ENCODE measurements around the gene SCGB1A1. TPM values are rescaled to one million over a fixed set of nuclear protein-coding genes. Genes with fewer than 3 reads are reported as not detected.

Gene SCGB1A1
- total RNA-seq, 1 donor from 2014 or later = not detected

DNA sequence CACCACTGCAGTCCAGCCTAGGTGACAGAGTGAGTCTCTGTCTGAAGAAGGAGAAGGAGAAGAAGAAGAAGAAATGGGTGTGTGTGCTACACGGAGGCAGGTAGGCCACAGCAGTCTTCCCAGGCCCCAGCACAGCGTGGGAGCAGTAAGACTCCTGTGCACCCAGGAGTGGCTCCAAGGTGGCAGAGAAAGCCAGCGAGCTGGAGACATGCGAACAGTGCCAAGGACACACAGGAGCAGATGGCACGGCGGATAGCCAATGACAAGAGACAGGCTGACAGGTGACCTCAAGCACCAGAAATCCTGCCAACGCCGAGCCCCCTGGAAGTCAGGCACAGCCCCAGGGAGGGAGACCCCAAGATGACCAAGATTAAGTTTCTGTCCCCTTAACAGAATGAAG, 9.0 kb upstream of the SCGB1A1 start:
- no peak for DNase-seq (ENCODE audit: low spot score in 2 of 2, unreplicated experiment in 2 of 2)
- Mint-ChIP-seq H3K27ac (no peak overlapping the region), H3K27me3 (ENCODE audit: low read depth) (no peaks in the 10 kb centered on the region), H3K4me3 (no peak overlapping the region), H3K4me1 (peaks cover 13% of the 10 kb centered on the region), H3K36me3 (no peaks in the 10 kb centered on the region), H3K9me3 (no peaks in the 10 kb centered on the region)
- TF ChIP-seq, protein P1, sequence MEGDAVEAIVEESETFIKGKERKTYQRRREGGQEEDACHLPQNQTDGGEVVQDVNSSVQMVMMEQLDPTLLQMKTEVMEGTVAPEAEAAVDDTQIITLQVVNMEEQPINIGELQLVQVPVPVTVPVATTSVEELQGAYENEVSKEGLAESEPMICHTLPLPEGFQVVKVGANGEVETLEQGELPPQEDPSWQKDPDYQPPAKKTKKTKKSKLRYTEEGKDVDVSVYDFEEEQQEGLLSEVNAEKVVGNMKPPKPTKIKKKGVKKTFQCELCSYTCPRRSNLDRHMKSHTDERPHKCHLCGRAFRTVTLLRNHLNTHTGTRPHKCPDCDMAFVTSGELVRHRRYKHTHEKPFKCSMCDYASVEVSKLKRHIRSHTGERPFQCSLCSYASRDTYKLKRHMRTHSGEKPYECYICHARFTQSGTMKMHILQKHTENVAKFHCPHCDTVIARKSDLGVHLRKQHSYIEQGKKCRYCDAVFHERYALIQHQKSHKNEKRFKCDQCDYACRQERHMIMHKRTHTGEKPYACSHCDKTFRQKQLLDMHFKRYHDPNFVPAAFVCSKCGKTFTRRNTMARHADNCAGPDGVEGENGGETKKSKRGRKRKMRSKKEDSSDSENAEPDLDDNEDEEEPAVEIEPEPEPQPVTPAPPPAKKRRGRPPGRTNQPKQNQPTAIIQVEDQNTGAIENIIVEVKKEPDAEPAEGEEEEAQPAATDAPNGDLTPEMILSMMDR (IDR thresholded peaks at IDR 0.05; ENCODE audit: unreplicated experiment) = no peak

DNA sequence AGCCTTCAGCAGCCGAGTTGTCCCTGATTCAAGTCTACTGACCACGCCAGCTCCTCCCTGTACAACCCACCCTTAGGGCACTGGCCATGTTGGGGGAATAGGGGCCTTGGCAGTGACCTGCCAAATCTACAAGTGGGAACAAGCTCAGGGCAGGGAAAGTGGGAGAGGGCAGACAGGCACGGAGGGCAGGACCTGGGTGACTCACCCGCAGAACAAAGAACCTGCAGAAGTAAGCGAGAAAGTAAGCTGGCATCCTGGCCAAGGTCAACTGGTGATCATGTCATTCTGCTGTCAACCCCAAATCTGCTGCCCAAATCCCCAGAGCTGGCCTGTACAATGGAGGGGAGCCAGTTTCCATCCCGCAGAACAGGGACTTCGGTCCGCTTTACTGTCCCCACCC, 7.9 kb upstream of the SCGB1A1 start:
- Mint-ChIP-seq H3K36me3 (no peaks in the 10 kb centered on the region), H3K9me3 (no peaks in the 10 kb centered on the region), H3K27ac (no peak overlapping the region), H3K4me3 (no peak overlapping the region), H3K4me1 (peaks cover 6% of the 10 kb centered on the region), H3K27me3 (ENCODE audit: low read depth) (no peaks in the 10 kb centered on the region)
- DNase-seq (ENCODE audit: low spot score in 2 of 2, unreplicated experiment in 2 of 2) = no peak
- TF ChIP-seq, protein P1 (IDR thresholded peaks at IDR 0.05; ENCODE audit: unreplicated experiment) = no peak

DNA sequence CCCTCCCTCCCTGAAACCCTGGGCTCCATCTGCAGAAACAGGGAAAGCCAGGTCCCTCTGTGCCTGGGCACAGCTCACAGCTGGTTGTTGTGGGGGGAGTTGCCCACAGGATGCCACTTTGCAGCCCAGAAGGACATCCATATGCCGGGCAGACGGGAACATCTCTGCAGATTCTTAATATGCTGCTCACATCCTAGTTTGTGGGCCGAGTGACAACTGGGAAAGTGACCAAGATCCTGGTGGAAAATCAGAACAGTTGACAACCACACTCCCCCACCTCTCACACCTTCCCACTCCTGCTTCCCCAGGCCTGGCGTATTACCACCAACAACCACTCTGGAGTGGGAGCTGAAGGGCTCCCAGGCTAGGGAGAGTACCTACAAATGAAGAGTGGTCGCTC, 7.3 kb upstream of the SCGB1A1 start:
- no peak for DNase-seq (ENCODE audit: low spot score in 2 of 2, unreplicated experiment in 2 of 2)
- Mint-ChIP-seq H3K4me3 (no peak overlapping the region), H3K27ac (no peak overlapping the region), H3K4me1 (peaks cover 6% of the 10 kb centered on the region), H3K27me3 (ENCODE audit: low read depth) (no peaks in the 10 kb centered on the region), H3K36me3 (no peaks in the 10 kb centered on the region), H3K9me3 (no peaks in the 10 kb centered on the region)
- TF ChIP-seq, protein P1 (IDR thresholded peaks at IDR 0.05; ENCODE audit: unreplicated experiment) = no peak

DNA sequence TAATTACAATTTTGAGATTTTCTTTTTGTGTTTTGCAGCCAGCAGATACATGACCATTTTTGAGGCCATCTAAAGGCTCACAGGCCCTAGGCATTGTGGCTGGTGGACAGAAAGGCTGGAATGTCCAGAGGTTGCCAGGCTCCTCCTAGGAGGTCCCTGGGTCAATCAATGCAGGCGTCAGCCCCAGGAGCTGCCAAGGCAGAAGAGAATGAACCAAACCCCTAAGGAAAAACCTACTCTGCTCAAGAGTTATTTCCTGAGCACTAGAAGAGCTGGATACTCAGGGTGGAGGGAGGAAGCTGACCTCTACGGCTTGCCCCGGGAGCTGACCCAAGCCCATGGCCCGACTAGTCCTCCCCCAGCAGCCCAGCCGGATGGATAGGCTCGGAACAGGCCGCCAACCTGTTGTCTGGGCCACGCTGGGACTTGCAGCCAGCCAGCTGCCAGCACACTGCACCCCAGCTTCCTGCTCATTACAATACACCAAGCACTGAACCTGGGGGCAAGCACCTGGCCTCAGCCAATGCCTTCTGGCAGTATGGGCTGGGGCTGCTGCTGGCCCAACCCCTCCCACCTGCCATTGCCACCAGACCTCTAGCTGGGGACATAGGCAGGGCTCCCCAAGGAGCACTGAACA, 5.7 kb upstream of the SCGB1A1 start:
- DNase-seq (ENCODE audit: low spot score in 2 of 2, unreplicated experiment in 2 of 2) = no peak
- TF ChIP-seq, protein P1 (IDR thresholded peaks at IDR 0.05; ENCODE audit: unreplicated experiment) = no peak
- H3K4me3 Mint-ChIP-seq = no peak overlapping the region
- peaks cover 11% of the 10 kb centered on the region for H3K4me1 Mint-ChIP-seq
- no peaks in the 10 kb centered on the region for H3K36me3 Mint-ChIP-seq
- H3K9me3 Mint-ChIP-seq = no peaks in the 10 kb centered on the region
- no peak overlapping the region for H3K27ac Mint-ChIP-seq
- no peaks in the 10 kb centered on the region for H3K27me3 Mint-ChIP-seq (ENCODE audit: low read depth)

DNA sequence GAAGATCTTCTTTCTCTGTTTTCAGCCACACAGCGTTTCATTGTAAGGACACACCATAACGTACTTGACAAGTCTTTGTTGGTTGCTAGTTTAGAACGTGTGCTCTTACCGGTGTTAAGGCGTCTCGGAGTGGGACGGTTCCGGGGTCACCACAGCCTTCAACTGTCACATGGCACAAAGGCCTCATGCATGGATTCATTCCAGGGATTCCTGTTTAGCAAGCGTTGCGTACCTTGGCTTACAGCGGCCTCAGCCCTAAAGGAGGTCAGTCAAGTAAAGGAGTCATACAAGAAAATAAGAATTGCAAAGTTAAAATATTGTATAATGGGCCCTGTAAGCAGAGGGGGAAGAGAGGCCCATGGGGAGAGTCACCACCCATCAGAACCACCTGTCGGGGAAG, 2.2 kb upstream of the SCGB1A1 start:
- no peaks in the 10 kb centered on the region for H3K9me3 Mint-ChIP-seq
- no peak overlapping the region for H3K4me3 Mint-ChIP-seq
- H3K27ac Mint-ChIP-seq = peak overlapping the region; percentile 4

More for the DNA sequence above, 2.2 kb upstream of the SCGB1A1 start:
- Mint-ChIP-seq H3K36me3 (no peaks in the 10 kb centered on the region), H3K4me1 (peaks cover 26% of the 10 kb centered on the region), H3K27me3 (ENCODE audit: low read depth) (no peaks in the 10 kb centered on the region)
- no peak for DNase-seq (ENCODE audit: low spot score in 2 of 2, unreplicated experiment in 2 of 2)
- TF ChIP-seq, protein P1 (IDR thresholded peaks at IDR 0.05; ENCODE audit: unreplicated experiment) = no peak
